ENCODE measurements around the gene KCNH4. TPM values are rescaled to one million over a fixed set of nuclear protein-coding genes. Genes with fewer than 3 reads are reported as not detected.

The KCNH4 gene
- total RNA-seq, 1 experiment from 2014 or later = 1.5 TPM

DNA sequence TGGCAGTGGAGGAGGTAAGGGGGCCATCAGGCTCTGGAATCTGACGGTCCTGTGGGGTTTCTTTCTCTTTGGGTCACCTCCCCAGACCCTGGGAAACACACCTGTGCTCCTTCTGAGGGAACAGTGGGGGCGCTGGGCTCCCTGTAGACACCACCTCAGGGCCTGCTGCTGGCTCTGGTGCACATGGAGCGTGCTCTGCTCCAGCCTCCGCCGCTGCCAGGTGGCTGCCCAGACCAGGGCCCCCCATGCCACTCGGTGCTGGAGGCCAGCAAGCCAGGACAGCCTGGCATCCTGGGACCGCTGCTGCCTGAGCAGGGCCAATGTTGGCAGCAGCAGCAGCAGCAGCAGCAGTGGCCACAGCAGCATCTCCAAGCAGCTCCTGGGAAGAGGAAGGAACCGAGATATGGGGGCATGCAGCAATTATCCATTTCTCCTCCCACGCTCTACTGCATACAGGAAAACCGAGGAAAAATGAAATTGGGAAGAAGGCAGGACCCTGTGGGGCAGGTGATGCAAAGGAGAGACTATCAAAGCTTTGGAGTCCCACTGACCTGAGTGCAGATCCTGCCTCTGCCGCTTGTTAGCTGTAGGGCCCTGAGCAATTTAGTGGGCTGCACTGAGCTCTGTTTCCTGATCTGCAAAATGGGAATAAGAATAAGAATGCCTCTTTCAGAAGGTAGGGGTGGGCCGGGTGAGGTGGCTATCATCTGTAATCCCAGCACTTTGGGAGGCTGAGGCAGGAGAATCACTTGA, 12.4 kb upstream of the KCNH4 start:
- intact Hi-C loops (cut with micrococcal nuclease; ENCODE audit: unreplicated experiment) = no loop called here
- H3K27ac ChIP-seq (ENCODE audit: low read length) = peak overlapping the region; percentile 89
- no peaks in the 10 kb centered on the region for H3K9me3 ChIP-seq (ENCODE audit: control insufficient read depth, insufficient read depth, low read depth, low read length)
- in situ Hi-C loops (cut with HindIII; ENCODE audit: low pct_unique_long_range_greater_than_20kb, low sequenced_read_pairs) = no loop called here
- ChIA-PET CTCF (no interaction called here), POLR2A (no interaction called here)
- H3K4me1 ChIP-seq (ENCODE audit: control insufficient read depth, insufficient read depth, low read length) = no peaks in the 10 kb centered on the region
- TF ChIP-seq POLR2AphosphoS5 (IDR thresholded peaks at IDR 0.05; ENCODE audit: low read depth, low read length) = no peak
- TF ChIP-seq CTCF (IDR thresholded peaks at IDR 0.05) = no peak
- TF ChIP-seq SIN3A (IDR thresholded peaks at IDR 0.05; ENCODE audit: borderline replicate concordance, insufficient read depth, low read depth, low read length) = no peak
- TF ChIP-seq, protein P1, sequence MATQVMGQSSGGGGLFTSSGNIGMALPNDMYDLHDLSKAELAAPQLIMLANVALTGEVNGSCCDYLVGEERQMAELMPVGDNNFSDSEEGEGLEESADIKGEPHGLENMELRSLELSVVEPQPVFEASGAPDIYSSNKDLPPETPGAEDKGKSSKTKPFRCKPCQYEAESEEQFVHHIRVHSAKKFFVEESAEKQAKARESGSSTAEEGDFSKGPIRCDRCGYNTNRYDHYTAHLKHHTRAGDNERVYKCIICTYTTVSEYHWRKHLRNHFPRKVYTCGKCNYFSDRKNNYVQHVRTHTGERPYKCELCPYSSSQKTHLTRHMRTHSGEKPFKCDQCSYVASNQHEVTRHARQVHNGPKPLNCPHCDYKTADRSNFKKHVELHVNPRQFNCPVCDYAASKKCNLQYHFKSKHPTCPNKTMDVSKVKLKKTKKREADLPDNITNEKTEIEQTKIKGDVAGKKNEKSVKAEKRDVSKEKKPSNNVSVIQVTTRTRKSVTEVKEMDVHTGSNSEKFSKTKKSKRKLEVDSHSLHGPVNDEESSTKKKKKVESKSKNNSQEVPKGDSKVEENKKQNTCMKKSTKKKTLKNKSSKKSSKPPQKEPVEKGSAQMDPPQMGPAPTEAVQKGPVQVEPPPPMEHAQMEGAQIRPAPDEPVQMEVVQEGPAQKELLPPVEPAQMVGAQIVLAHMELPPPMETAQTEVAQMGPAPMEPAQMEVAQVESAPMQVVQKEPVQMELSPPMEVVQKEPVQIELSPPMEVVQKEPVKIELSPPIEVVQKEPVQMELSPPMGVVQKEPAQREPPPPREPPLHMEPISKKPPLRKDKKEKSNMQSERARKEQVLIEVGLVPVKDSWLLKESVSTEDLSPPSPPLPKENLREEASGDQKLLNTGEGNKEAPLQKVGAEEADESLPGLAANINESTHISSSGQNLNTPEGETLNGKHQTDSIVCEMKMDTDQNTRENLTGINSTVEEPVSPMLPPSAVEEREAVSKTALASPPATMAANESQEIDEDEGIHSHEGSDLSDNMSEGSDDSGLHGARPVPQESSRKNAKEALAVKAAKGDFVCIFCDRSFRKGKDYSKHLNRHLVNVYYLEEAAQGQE (IDR thresholded peaks at IDR 0.05; ENCODE audit: insufficient read depth in 1 of 2, low read depth in 2 of 2, low read length in 1 of 2) = no peak
- TF ChIP-seq TCF7L2 (IDR thresholded peaks at IDR 0.05; ENCODE audit: low read depth, low read length) = no peak
- ATAC-seq (no peak), DNase-seq (ENCODE audit: low read depth, low spot score) (no peak)
- H3K27me3 ChIP-seq (ENCODE audit: control insufficient read depth, insufficient read depth, low read length) = no peaks in the 10 kb centered on the region
- H3K36me3 ChIP-seq (ENCODE audit: control insufficient read depth, insufficient read depth, low read length) = no peaks in the 10 kb centered on the region
- peak overlapping the region; percentile 61 to 82 for H3K4me3 ChIP-seq (ENCODE audit: low read depth in 2 of 2, low read length in 2 of 2)
- no TSS peak for BruUV-seq (replicated peaks)

- H3K27ac ChIP-seq (ENCODE audit: low read length) = peak overlapping the region; percentile 23; the same call in 1 of the 2 replicates
- no peaks in the 10 kb centered on the region for H3K9me3 ChIP-seq (ENCODE audit: control insufficient read depth, insufficient read depth, low read depth, low read length)
- intact Hi-C loops (cut with micrococcal nuclease; ENCODE audit: unreplicated experiment) = no loop called here
- no peak for ATAC-seq
- BruUV-seq (replicated peaks) = no TSS peak
- TF ChIP-seq CTCF (IDR thresholded peaks at IDR 0.05) = no peak
- no peak for TF ChIP-seq SIN3A (IDR thresholded peaks at IDR 0.05; ENCODE audit: borderline replicate concordance, insufficient read depth, low read depth, low read length)
- TF ChIP-seq POLR2AphosphoS5 (IDR thresholded peaks at IDR 0.05; ENCODE audit: low read depth, low read length) = no peak
- TF ChIP-seq TCF7L2 (IDR thresholded peaks at IDR 0.05; ENCODE audit: low read depth, low read length) = no peak
- TF ChIP-seq, protein P1 (IDR thresholded peaks at IDR 0.05; ENCODE audit: insufficient read depth in 1 of 2, low read depth in 2 of 2, low read length in 1 of 2) = no peak
- H3K4me3 ChIP-seq (ENCODE audit: low read depth in 2 of 2, low read length in 2 of 2) = no peak overlapping the region
- in situ Hi-C loops (cut with HindIII; ENCODE audit: low pct_unique_long_range_greater_than_20kb, low sequenced_read_pairs) = no loop called here
- H3K4me1 ChIP-seq (ENCODE audit: control insufficient read depth, insufficient read depth, low read length) = no peaks in the 10 kb centered on the region
- no peaks in the 10 kb centered on the region for H3K27me3 ChIP-seq (ENCODE audit: control insufficient read depth, insufficient read depth, low read length)
- POLR2A ChIA-PET = no interaction called here
- CTCF ChIA-PET = no interaction called here
- no peak for DNase-seq (ENCODE audit: low read depth, low spot score)
- H3K36me3 ChIP-seq (ENCODE audit: control insufficient read depth, insufficient read depth, low read length) = no peaks in the 10 kb centered on the region
Observed at GRCh38 chr17:42192189-42193126, 11.5 kb upstream of the KCNH4 start.

All from Panc1 (cell line).